Activated T-cell treated with anti-CD3 and anti-CD28 coated beads, Interleukin-2, amount 50 U/mL, for 24 hours (primary cell): Measurements from ENCODE around the gene PSMG3.
"Not testable (repeated sequence)": the region's sequence is repeated elsewhere in the genome, so short reads cannot be mapped to it uniquely, and the experiment has no call there.

Experiments
- DNase-seq: peaks from one replicate; pipeline ENCODE4 v3.0.0-alpha.2; 2020
- H3K27ac Mint-ChIP-seq: 2 replicates; pipeline ENCODE4 v1.8.0; 2020; ENCODE audit warnings: mild to moderate bottlenecking, mixed read lengths
- H3K27me3 Mint-ChIP-seq: 2 replicates; pipeline ENCODE4 v1.8.0; 2020; ENCODE audit warnings: mixed read lengths
- H3K36me3 Mint-ChIP-seq: 2 replicates; pipeline ENCODE4 v1.8.0; 2020; ENCODE audit warnings: low read depth, mixed read lengths
- H3K4me1 Mint-ChIP-seq: 2 replicates; pipeline ENCODE4 v1.8.0; 2020; ENCODE audit warnings: low read depth, mixed read lengths
- H3K4me3 Mint-ChIP-seq: 2 replicates; pipeline ENCODE4 v1.8.0; 2020; ENCODE audit warnings: mild to moderate bottlenecking, moderate library complexity, mixed read lengths
- H3K9me3 Mint-ChIP-seq: 2 replicates; pipeline ENCODE4 v1.8.0; 2020; ENCODE audit warnings: mixed read lengths

Gene PSMG3

DNA sequence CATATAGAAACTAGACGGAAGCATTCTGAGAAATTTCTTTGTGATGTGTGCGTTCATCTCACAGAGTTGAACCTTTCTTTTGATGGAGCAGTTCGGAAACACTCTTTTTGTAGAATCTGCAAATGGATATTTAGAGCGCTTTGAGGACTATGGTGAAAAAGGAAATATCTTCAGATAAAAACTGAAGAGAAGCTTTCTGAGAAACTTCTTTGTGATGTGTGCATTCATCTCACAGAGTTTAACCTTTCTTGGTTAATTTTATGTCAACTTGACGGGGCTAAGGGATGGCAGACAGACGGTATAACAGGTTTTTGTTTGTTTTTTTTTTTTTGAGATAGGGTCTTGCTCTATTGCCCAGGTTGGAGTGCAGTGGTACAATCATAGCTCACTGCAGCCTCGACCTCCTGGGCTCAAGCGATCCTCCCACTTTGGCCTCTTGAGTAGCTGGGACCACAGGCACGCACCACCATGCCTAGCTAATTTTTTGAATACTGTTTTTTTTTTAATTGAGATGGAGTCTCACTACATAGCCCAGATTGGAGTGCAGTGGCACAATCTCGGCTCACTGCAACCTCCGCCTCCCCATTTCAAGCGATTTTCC is 50.4 kb downstream of the PSMG3 start:
- H3K27ac Mint-ChIP-seq, H3K4me1 Mint-ChIP-seq, H3K4me3 Mint-ChIP-seq, H3K9me3 Mint-ChIP-seq, DNase-seq, H3K27me3 Mint-ChIP-seq, H3K36me3 Mint-ChIP-seq: not testable (repeated sequence)
